Activated naive CD8-positive, alpha-beta T cell (primary cell): ENCODE data around the gene CHST3.
"Not testable (repeated sequence)": the region's sequence is repeated elsewhere in the genome, so short reads cannot be mapped to it uniquely, and the experiment has no call there.

Source experiments
- H3K27ac Mint-ChIP-seq: one replicate; pipeline ENCODE4 v1.8.0; 2021; ENCODE audit warnings: mixed read lengths
- H3K27me3 Mint-ChIP-seq: one replicate; pipeline ENCODE4 v1.8.0; 2021; ENCODE audit warnings: mixed read lengths
- H3K36me3 Mint-ChIP-seq: one replicate; pipeline ENCODE4 v1.8.0; 2021; ENCODE audit warnings: mixed read lengths
- H3K4me1 Mint-ChIP-seq: one replicate; pipeline ENCODE4 v1.8.0; 2021; ENCODE audit warnings: low read depth, mixed read lengths
- H3K4me3 Mint-ChIP-seq: one replicate; pipeline ENCODE4 v1.8.0; 2021; ENCODE audit warnings: mild to moderate bottlenecking, mixed read lengths
- H3K9me3 Mint-ChIP-seq: one replicate; pipeline ENCODE4 v1.8.0; 2021; ENCODE audit warnings: low read depth, mixed read lengths

Gene CHST3

GRCh38 chr10:71975087-71975870 lies 11.1 kb downstream of the CHST3 start:
- H3K27me3 Mint-ChIP-seq = no peaks in the 10 kb centered on the region
- no peaks in the 10 kb centered on the region for H3K36me3 Mint-ChIP-seq
- peak overlapping the region; percentile 58 for H3K27ac Mint-ChIP-seq
- no peaks in the 10 kb centered on the region for H3K9me3 Mint-ChIP-seq
- H3K4me3 Mint-ChIP-seq = no peak overlapping the region
- peaks cover 23% of the 10 kb centered on the region for H3K4me1 Mint-ChIP-seq

GRCh38 chr10:71975871-71976725 lies 11.9 kb downstream of the CHST3 start:
- Mint-ChIP-seq H3K27ac (no peak overlapping the region), H3K4me1 (peaks cover 23% of the 10 kb centered on the region), H3K9me3 (no peaks in the 10 kb centered on the region), H3K36me3 (no peaks in the 10 kb centered on the region), H3K4me3 (no peak overlapping the region), H3K27me3 (no peaks in the 10 kb centered on the region)

- H3K9me3 Mint-ChIP-seq, H3K4me3 Mint-ChIP-seq, H3K27me3 Mint-ChIP-seq, H3K36me3 Mint-ChIP-seq, H3K27ac Mint-ChIP-seq: not testable (repeated sequence)
- H3K4me1 Mint-ChIP-seq = peaks cover 17% of the 10 kb centered on the region
Observed at GRCh38 chr10:71977614-71977903, 13.4 kb downstream of the CHST3 start.

GRCh38 chr10:71978476-71978875 lies 14.3 kb downstream of the CHST3 start:
- Mint-ChIP-seq H3K4me3 (no peak overlapping the region), H3K9me3 (no peaks in the 10 kb centered on the region), H3K36me3 (no peaks in the 10 kb centered on the region), H3K4me1 (peaks cover 15% of the 10 kb centered on the region), H3K27me3 (no peaks in the 10 kb centered on the region), H3K27ac (no peak overlapping the region)

- peaks cover 9% of the 10 kb centered on the region for H3K4me1 Mint-ChIP-seq
- no peak overlapping the region for H3K27ac Mint-ChIP-seq
- no peaks in the 10 kb centered on the region for H3K27me3 Mint-ChIP-seq
- H3K36me3 Mint-ChIP-seq = no peaks in the 10 kb centered on the region
- no peak overlapping the region for H3K4me3 Mint-ChIP-seq
- H3K9me3 Mint-ChIP-seq = no peaks in the 10 kb centered on the region
Observed at GRCh38 chr10:71978988-71979691, 14.9 kb downstream of the CHST3 start.

- Mint-ChIP-seq H3K4me1 (peaks cover 5% of the 10 kb centered on the region), H3K9me3 (no peaks in the 10 kb centered on the region), H3K36me3 (no peaks in the 10 kb centered on the region), H3K27me3 (no peaks in the 10 kb centered on the region), H3K4me3 (no peak overlapping the region), H3K27ac (no peak overlapping the region)
Observed at GRCh38 chr10:71979692-71980062, 15.5 kb downstream of the CHST3 start.

GRCh38 chr10:71980181-71981014 lies 16.2 kb downstream of the CHST3 start:
- no peak overlapping the region for H3K4me3 Mint-ChIP-seq
- H3K36me3 Mint-ChIP-seq = no peaks in the 10 kb centered on the region
- H3K4me1 Mint-ChIP-seq = peaks cover 4% of the 10 kb centered on the region
- no peak overlapping the region for H3K27ac Mint-ChIP-seq
- H3K9me3 Mint-ChIP-seq = no peaks in the 10 kb centered on the region
- H3K27me3 Mint-ChIP-seq = no peaks in the 10 kb centered on the region

GRCh38 chr10:71981015-71981875 lies 17.1 kb downstream of the CHST3 start:
- no peaks in the 10 kb centered on the region for H3K27me3 Mint-ChIP-seq
- H3K27ac Mint-ChIP-seq = no peak overlapping the region
- no peak overlapping the region for H3K4me3 Mint-ChIP-seq
- H3K9me3 Mint-ChIP-seq = no peaks in the 10 kb centered on the region
- H3K36me3 Mint-ChIP-seq = no peaks in the 10 kb centered on the region
- peaks cover 6% of the 10 kb centered on the region for H3K4me1 Mint-ChIP-seq

- H3K4me1 Mint-ChIP-seq = peaks cover 6% of the 10 kb centered on the region
- no peak overlapping the region for H3K4me3 Mint-ChIP-seq
- no peaks in the 10 kb centered on the region for H3K9me3 Mint-ChIP-seq
- H3K27me3 Mint-ChIP-seq = no peaks in the 10 kb centered on the region
- H3K27ac Mint-ChIP-seq = no peak overlapping the region
- no peaks in the 10 kb centered on the region for H3K36me3 Mint-ChIP-seq
Observed at GRCh38 chr10:71981876-71982230, 17.7 kb downstream of the CHST3 start.

- Mint-ChIP-seq H3K4me3 (no peak overlapping the region), H3K36me3 (no peaks in the 10 kb centered on the region), H3K4me1 (peaks cover 6% of the 10 kb centered on the region), H3K9me3 (no peaks in the 10 kb centered on the region), H3K27me3 (no peaks in the 10 kb centered on the region), H3K27ac (peak overlapping the region; percentile 28)
Observed at GRCh38 chr10:71982269-71983178, 18.3 kb downstream of the CHST3 start.

GRCh38 chr10:71984126-71984808 lies 20.1 kb downstream of the CHST3 start:
- H3K27me3 Mint-ChIP-seq = no peaks in the 10 kb centered on the region
- H3K27ac Mint-ChIP-seq = no peak overlapping the region
- H3K4me1 Mint-ChIP-seq = peaks cover 6% of the 10 kb centered on the region
- no peaks in the 10 kb centered on the region for H3K9me3 Mint-ChIP-seq
- H3K36me3 Mint-ChIP-seq = no peaks in the 10 kb centered on the region
- H3K4me3 Mint-ChIP-seq = no peak overlapping the region

- no peaks in the 10 kb centered on the region for H3K9me3 Mint-ChIP-seq
- H3K36me3 Mint-ChIP-seq = no peaks in the 10 kb centered on the region
- no peaks in the 10 kb centered on the region for H3K27me3 Mint-ChIP-seq
- H3K4me1 Mint-ChIP-seq = peaks cover 6% of the 10 kb centered on the region
- no peak overlapping the region for H3K4me3 Mint-ChIP-seq
- H3K27ac Mint-ChIP-seq = no peak overlapping the region
Observed at GRCh38 chr10:71984809-71985388, 20.7 kb downstream of the CHST3 start.
